ENCODE measurements around the gene SLC22A7. TPM values are rescaled to one million over a fixed set of nuclear protein-coding genes. Genes with fewer than 3 reads are reported as not detected.

Gene SLC22A7
- polyA plus RNA-seq, 3 donors = 0.79 to 1.4 (median 0.81) TPM

GRCh38 chr6:43263314-43264178 lies 34.5 kb upstream of the SLC22A7 start:
- no peak for DNase-seq (ENCODE audit: extremely low read depth in 1 of 11, low read depth in 9 of 11, low spot score in 4 of 11)

GRCh38 chr6:43264599-43265145 lies 33.4 kb upstream of the SLC22A7 start:
- no peak for DNase-seq (ENCODE audit: extremely low read depth in 1 of 11, low read depth in 9 of 11, low spot score in 4 of 11)

GRCh38 chr6:43265564-43265963 lies 32.5 kb upstream of the SLC22A7 start:
- no peak for DNase-seq (ENCODE audit: extremely low read depth in 1 of 11, low read depth in 9 of 11, low spot score in 4 of 11)

GRCh38 chr6:43267619-43268354 lies 30.3 kb upstream of the SLC22A7 start:
- no peak for DNase-seq (ENCODE audit: extremely low read depth in 1 of 11, low read depth in 9 of 11, low spot score in 4 of 11)

- DNase-seq (ENCODE audit: extremely low read depth in 1 of 11, low read depth in 9 of 11, low spot score in 4 of 11) = no peak
These were observed 29.7 kb upstream of the SLC22A7 start for GRCh38 chr6:43268355-43268700.

GRCh38 chr6:43268782-43269272 lies 29.2 kb upstream of the SLC22A7 start:
- DNase-seq (ENCODE audit: extremely low read depth in 1 of 11, low read depth in 9 of 11, low spot score in 4 of 11) = no peak

- DNase-seq (ENCODE audit: extremely low read depth in 1 of 11, low read depth in 9 of 11, low spot score in 4 of 11) = no peak
These were observed 28.6 kb upstream of the SLC22A7 start for GRCh38 chr6:43269273-43270007.

GRCh38 chr6:43271103-43271815 lies 26.8 kb upstream of the SLC22A7 start:
- DNase-seq (ENCODE audit: extremely low read depth in 1 of 11, low read depth in 9 of 11, low spot score in 4 of 11) = no peak

GRCh38 chr6:43271944-43272343 lies 26.1 kb upstream of the SLC22A7 start:
- DNase-seq (ENCODE audit: extremely low read depth in 1 of 11, low read depth in 9 of 11, low spot score in 4 of 11) = no peak

- DNase-seq (ENCODE audit: extremely low read depth in 1 of 11, low read depth in 9 of 11, low spot score in 4 of 11) = no peak
These were observed 24.4 kb upstream of the SLC22A7 start for GRCh38 chr6:43273707-43274106.

- DNase-seq (ENCODE audit: extremely low read depth in 1 of 11, low read depth in 9 of 11, low spot score in 4 of 11) = no peak
These were observed 23.7 kb upstream of the SLC22A7 start for GRCh38 chr6:43274127-43274915.

GRCh38 chr6:43274916-43275597 lies 23.0 kb upstream of the SLC22A7 start:
- DNase-seq (ENCODE audit: extremely low read depth in 1 of 11, low read depth in 9 of 11, low spot score in 4 of 11) = no peak

GRCh38 chr6:43275801-43276576 lies 22.1 kb upstream of the SLC22A7 start:
- no peak for DNase-seq (ENCODE audit: extremely low read depth in 1 of 11, low read depth in 9 of 11, low spot score in 4 of 11)

GRCh38 chr6:43276577-43277305 lies 21.3 kb upstream of the SLC22A7 start:
- no peak for DNase-seq (ENCODE audit: extremely low read depth in 1 of 11, low read depth in 9 of 11, low spot score in 4 of 11)

GRCh38 chr6:43277306-43277642 lies 20.8 kb upstream of the SLC22A7 start:
- no peak for DNase-seq (ENCODE audit: extremely low read depth in 1 of 11, low read depth in 9 of 11, low spot score in 4 of 11)
